Measurements from ENCODE around the gene CLIP2.
"Not testable (repeated sequence)": the region's sequence is repeated elsewhere in the genome, so short reads cannot be mapped to it uniquely, and the experiment has no call there.

The CLIP2 gene

GRCh38 chr7:74412603-74413002, 123.4 kb downstream of the CLIP2 start:
- no peaks in the 10 kb centered on the region for H3K36me3 ChIP-seq (ENCODE audit: control insufficient read depth, insufficient read depth, low read length)
- no peaks in the 10 kb centered on the region for H3K9me3 ChIP-seq (ENCODE audit: control insufficient read depth, low read length)
- H3K4me3 ChIP-seq (ENCODE audit: insufficient read depth, low read depth, low read length) = no peak overlapping the region
- no peak overlapping the region for H3K27ac ChIP-seq (ENCODE audit: insufficient read depth, low read depth, low read length, poor library complexity, severe bottlenecking)
- H3K27me3 ChIP-seq (ENCODE audit: control insufficient read depth, insufficient read depth, low read length, poor library complexity, severe bottlenecking) = no peaks in the 10 kb centered on the region
- no peaks in the 10 kb centered on the region for H3K4me1 ChIP-seq (ENCODE audit: control insufficient read depth, insufficient read depth, low read length)
- 84 to 90% methylated on average over 3 of the region's 3 CpGs for WGBS, 2 experiments

DNA sequence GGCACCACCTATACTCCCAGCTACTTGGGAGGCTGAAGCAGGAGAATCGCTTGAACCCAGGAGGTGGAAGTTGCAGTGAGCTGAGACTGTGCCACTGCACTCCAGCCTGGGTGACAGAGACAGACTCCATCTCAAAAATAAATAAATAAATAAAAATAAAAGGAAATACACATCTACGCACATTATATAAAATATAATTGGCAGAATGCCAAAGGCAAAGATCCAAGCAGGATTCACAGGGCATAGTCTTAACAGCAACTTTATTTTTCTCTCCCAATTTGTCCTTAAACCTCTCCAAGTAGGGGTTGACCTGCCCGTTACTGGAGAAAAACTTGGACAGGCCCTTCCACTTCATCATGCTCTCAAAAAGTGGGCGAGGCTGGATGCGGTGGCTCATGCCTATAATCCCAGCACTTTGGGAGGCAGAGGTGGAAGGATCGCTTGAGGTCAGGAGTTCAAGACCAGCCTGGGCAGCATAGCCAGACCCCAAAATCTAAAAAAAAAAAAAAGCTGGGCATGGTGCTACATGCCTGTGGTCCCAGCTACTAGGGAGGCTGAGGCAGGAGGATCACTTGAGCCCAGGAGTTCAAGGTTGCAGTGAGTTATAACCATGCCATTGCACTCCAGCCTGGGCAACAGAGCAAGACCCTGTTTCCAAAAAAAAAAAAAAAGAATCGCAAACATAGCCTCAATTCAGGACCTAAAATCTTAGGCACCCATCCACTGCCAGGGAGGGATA, 125.6 kb downstream of the CLIP2 start:
- not testable (repeated sequence) for H3K4me3 ChIP-seq (ENCODE audit: insufficient read depth, low read depth, low read length); H3K4me1 ChIP-seq (ENCODE audit: control insufficient read depth, insufficient read depth, low read length); H3K27ac ChIP-seq (ENCODE audit: insufficient read depth, low read depth, low read length, poor library complexity, severe bottlenecking); H3K9me3 ChIP-seq (ENCODE audit: control insufficient read depth, low read length); H3K36me3 ChIP-seq (ENCODE audit: control insufficient read depth, insufficient read depth, low read length); H3K27me3 ChIP-seq (ENCODE audit: control insufficient read depth, insufficient read depth, low read length, poor library complexity, severe bottlenecking)
- 86 to 91% methylated on average over 6 to 7 of the region's 7 CpGs for WGBS, 2 experiments

- Histone ChIP-seq H3K9me3 (ENCODE audit: control insufficient read depth, low read length) (no peaks in the 10 kb centered on the region), H3K36me3 (ENCODE audit: control insufficient read depth, insufficient read depth, low read length) (no peaks in the 10 kb centered on the region), H3K4me3 (ENCODE audit: insufficient read depth, low read depth, low read length) (no peak overlapping the region), H3K27me3 (ENCODE audit: control insufficient read depth, insufficient read depth, low read length, poor library complexity, severe bottlenecking) (no peaks in the 10 kb centered on the region), H3K4me1 (ENCODE audit: control insufficient read depth, insufficient read depth, low read length) (no peaks in the 10 kb centered on the region), H3K27ac (ENCODE audit: insufficient read depth, low read depth, low read length, poor library complexity, severe bottlenecking) (no peak overlapping the region)
- WGBS, 2 experiments = 37 to 40% methylated on average over 16 of the region's 16 CpGs
Observed at GRCh38 chr7:74417419-74417971, 128.3 kb downstream of the CLIP2 start.

DNA sequence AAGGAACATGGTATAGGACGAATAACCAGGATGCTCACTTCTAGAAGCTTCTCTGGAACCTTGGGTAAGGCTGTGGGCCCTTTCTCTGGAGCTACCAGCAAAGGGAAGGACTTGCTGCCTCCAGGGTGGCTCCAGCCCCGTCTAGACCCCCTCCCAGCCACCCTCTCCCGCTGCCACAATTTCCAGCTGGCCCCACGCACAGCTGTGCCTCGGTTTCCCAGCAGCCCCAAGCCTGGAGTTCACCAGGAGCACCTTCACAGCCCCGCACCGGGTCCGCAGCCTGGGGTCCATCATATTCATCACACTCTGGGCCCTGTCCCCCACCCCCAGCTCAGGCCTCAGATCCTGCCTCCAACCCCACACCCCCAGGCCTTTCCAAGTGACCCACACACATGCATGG, 128.9 kb downstream of the CLIP2 start:
- Histone ChIP-seq H3K27ac (ENCODE audit: insufficient read depth, low read depth, low read length, poor library complexity, severe bottlenecking) (no peak overlapping the region), H3K9me3 (ENCODE audit: control insufficient read depth, low read length) (no peaks in the 10 kb centered on the region), H3K36me3 (ENCODE audit: control insufficient read depth, insufficient read depth, low read length) (no peaks in the 10 kb centered on the region), H3K4me3 (ENCODE audit: insufficient read depth, low read depth, low read length) (no peak overlapping the region), H3K27me3 (ENCODE audit: control insufficient read depth, insufficient read depth, low read length, poor library complexity, severe bottlenecking) (no peaks in the 10 kb centered on the region), H3K4me1 (ENCODE audit: control insufficient read depth, insufficient read depth, low read length) (no peaks in the 10 kb centered on the region)
- WGBS, 2 experiments = 92 to 94% methylated on average over 8 of the region's 8 CpGs

DNA sequence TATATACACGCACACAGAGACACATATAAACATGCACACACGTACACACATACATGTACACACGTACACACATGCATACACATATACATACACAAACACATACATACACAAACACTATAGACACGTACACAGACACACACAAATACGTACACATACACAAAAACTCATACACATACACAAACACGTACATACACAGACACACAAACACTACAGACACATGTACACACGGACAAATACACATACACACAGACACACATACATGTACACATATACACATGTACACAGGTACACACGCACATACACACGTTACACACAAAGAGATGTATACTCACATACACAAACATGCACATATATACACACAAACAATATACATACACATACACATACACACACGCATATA, 129.3 kb downstream of the CLIP2 start:
- Histone ChIP-seq H3K9me3 (ENCODE audit: control insufficient read depth, low read length) (no peaks in the 10 kb centered on the region), H3K27ac (ENCODE audit: insufficient read depth, low read depth, low read length, poor library complexity, severe bottlenecking) (no peak overlapping the region), H3K36me3 (ENCODE audit: control insufficient read depth, insufficient read depth, low read length) (no peaks in the 10 kb centered on the region), H3K4me1 (ENCODE audit: control insufficient read depth, insufficient read depth, low read length) (no peaks in the 10 kb centered on the region), H3K27me3 (ENCODE audit: control insufficient read depth, insufficient read depth, low read length, poor library complexity, severe bottlenecking) (no peaks in the 10 kb centered on the region), H3K4me3 (ENCODE audit: insufficient read depth, low read depth, low read length) (no peak overlapping the region)
- WGBS, 2 experiments = 87 to 88% methylated on average over 10 of the region's 10 CpGs

- not testable (repeated sequence) for H3K27ac ChIP-seq (ENCODE audit: insufficient read depth, low read depth, low read length, poor library complexity, severe bottlenecking); H3K36me3 ChIP-seq (ENCODE audit: control insufficient read depth, insufficient read depth, low read length); H3K4me3 ChIP-seq (ENCODE audit: insufficient read depth, low read depth, low read length); H3K4me1 ChIP-seq (ENCODE audit: control insufficient read depth, insufficient read depth, low read length); H3K9me3 ChIP-seq (ENCODE audit: control insufficient read depth, low read length); H3K27me3 ChIP-seq (ENCODE audit: control insufficient read depth, insufficient read depth, low read length, poor library complexity, severe bottlenecking)
- WGBS, 2 experiments = 77 to 80% methylated on average over 4 of the region's 4 CpGs
Observed at GRCh38 chr7:74419232-74419631, 130.0 kb downstream of the CLIP2 start.

DNA sequence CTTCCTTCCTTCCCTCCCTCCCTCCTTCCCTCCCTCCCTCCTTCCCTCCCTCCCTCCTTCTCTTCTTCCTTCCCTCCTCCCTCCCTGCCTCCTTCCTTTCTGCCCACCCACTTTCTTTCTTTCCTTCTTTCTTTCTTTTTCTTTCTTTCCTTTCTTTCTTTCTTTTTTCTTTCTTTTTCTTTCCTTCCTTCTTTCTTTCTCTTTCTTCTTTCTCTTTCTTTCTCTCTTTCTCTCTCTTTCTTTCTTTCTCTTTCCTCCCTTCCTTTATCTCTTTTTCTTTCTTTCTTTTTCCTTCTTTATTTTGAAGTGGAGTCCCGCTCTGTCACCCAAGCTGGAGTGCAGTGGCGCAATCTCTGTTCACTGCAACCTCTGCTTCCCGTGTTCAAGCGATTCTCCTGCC, 130.8 kb downstream of the CLIP2 start:
- H3K27ac ChIP-seq (ENCODE audit: insufficient read depth, low read depth, low read length, poor library complexity, severe bottlenecking) = no peak overlapping the region
- H3K27me3 ChIP-seq (ENCODE audit: control insufficient read depth, insufficient read depth, low read length, poor library complexity, severe bottlenecking) = no peaks in the 10 kb centered on the region
- no peaks in the 10 kb centered on the region for H3K9me3 ChIP-seq (ENCODE audit: control insufficient read depth, low read length)
- H3K4me1 ChIP-seq (ENCODE audit: control insufficient read depth, insufficient read depth, low read length) = no peaks in the 10 kb centered on the region
- H3K36me3 ChIP-seq (ENCODE audit: control insufficient read depth, insufficient read depth, low read length) = no peaks in the 10 kb centered on the region
- H3K4me3 ChIP-seq (ENCODE audit: insufficient read depth, low read depth, low read length) = no peak overlapping the region
- WGBS, 2 experiments = 91 to 93% methylated on average over 4 of the region's 4 CpGs

DNA sequence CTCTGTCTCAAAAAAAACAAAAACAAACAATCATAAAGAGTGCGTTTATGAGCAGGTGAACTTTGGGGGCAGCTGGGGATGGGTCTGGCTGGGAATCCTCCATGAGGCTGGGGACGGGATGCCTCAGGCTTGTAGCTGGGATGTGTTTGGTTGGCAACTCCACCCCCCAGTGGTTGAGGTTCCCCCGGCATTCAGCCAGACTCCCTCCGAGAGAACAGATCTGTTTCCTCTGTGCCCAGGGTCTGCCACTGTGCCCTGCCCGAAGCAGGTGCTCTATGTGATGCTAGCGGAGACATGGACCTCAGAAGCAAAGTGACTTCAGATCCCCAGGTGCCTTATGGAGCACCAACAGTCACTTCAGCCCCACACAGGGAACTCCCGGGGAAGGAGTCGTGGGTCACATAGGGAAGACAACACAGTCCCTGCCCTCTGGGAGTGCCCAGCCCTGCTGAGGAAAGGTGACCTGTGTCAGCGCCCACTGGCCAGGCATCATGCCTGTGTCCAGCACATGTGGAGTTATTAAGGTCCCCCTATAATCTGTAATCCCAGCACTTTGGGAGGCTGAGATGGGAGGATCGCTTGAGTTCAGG, 135.2 kb downstream of the CLIP2 start:
- Histone ChIP-seq H3K36me3 (ENCODE audit: control insufficient read depth, insufficient read depth, low read length) (no peaks in the 10 kb centered on the region), H3K4me1 (ENCODE audit: control insufficient read depth, insufficient read depth, low read length) (no peaks in the 10 kb centered on the region), H3K4me3 (ENCODE audit: insufficient read depth, low read depth, low read length) (no peak overlapping the region), H3K27me3 (ENCODE audit: control insufficient read depth, insufficient read depth, low read length, poor library complexity, severe bottlenecking) (no peaks in the 10 kb centered on the region), H3K27ac (ENCODE audit: insufficient read depth, low read depth, low read length, poor library complexity, severe bottlenecking) (no peak overlapping the region), H3K9me3 (ENCODE audit: control insufficient read depth, low read length) (no peaks in the 10 kb centered on the region)
- 89 to 90% methylated on average over 10 of the region's 10 CpGs for WGBS, 2 experiments

DNA sequence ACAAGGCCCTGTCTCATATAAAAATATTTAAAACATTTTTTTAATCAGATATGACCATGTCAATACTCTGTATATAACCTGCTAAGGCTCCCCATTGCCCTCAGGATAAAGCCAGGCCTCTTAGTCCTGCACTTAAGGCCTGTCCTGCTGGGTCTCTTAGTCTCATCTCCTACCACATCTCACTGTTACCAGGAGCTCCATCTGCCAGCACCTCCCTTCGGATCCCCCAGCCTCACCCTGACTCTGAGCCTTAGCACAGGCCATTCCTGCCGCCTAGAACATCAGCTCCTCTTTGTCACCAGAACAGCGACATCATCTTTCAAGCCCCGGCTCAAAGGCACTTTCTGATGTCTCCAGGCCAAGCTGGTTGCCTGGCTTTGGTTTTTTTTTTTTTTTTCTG, 138.8 kb downstream of the CLIP2 start:
- Histone ChIP-seq H3K36me3 (ENCODE audit: control insufficient read depth, insufficient read depth, low read length) (no peaks in the 10 kb centered on the region), H3K27me3 (ENCODE audit: control insufficient read depth, insufficient read depth, low read length, poor library complexity, severe bottlenecking) (no peaks in the 10 kb centered on the region), H3K9me3 (ENCODE audit: control insufficient read depth, low read length) (no peaks in the 10 kb centered on the region), H3K4me3 (ENCODE audit: insufficient read depth, low read depth, low read length) (no peak overlapping the region), H3K27ac (ENCODE audit: insufficient read depth, low read depth, low read length, poor library complexity, severe bottlenecking) (no peak overlapping the region), H3K4me1 (ENCODE audit: control insufficient read depth, insufficient read depth, low read length) (no peaks in the 10 kb centered on the region)
- WGBS, 2 experiments = 88 to 89% methylated on average over 4 of the region's 4 CpGs

DNA sequence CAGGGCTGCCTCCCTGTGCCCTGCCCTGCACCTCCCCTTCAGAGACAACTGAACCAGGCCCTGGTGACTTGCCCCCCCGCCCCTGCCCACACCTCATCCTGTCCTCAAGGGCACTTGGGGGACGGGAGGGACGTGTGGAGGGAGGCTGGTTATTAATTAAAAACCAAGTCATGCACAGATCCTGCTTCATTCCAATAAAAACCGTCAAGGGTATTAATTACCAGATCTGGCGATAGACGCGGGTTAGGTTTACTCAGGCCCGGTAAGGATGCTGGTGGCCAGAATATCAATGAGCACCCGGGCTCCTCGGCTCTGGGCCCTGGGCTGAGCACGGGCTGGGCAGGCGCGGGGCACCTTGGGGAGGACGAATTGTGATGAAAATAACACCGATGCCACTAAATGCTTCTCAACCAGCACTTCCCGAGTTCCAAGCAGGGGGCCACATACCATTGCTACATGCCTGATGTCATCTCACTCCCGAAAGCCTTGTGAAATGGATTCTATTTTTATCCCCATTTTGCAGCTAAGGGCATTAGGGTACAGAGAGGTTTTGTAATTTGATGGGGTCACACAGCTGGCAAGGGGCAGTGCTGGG, 140.0 kb downstream of the CLIP2 start:
- Histone ChIP-seq H3K27me3 (ENCODE audit: control insufficient read depth, insufficient read depth, low read length, poor library complexity, severe bottlenecking) (no peaks in the 10 kb centered on the region), H3K36me3 (ENCODE audit: control insufficient read depth, insufficient read depth, low read length) (no peaks in the 10 kb centered on the region), H3K9me3 (ENCODE audit: control insufficient read depth, low read length) (no peaks in the 10 kb centered on the region), H3K4me1 (ENCODE audit: control insufficient read depth, insufficient read depth, low read length) (no peaks in the 10 kb centered on the region), H3K4me3 (ENCODE audit: insufficient read depth, low read depth, low read length) (no peak overlapping the region), H3K27ac (ENCODE audit: insufficient read depth, low read depth, low read length, poor library complexity, severe bottlenecking) (no peak overlapping the region)
- 29 to 33% methylated on average over 16 to 17 of the region's 17 CpGs for WGBS, 2 experiments

Measured in ectodermal cell (in vitro differentiated cells).